Measurements from ENCODE around the gene USP4.

- TF ChIP-seq CTCF (IDR thresholded peaks at IDR 0.05) (no peak), POLR2A (IDR thresholded peaks at IDR 0.05) (no peak)
These were observed 19.0 kb upstream of the USP4 start for GRCh38 chr3:49358884-49359225.
